ENCODE data around the gene QRICH1. TPM values are rescaled to one million over a fixed set of nuclear protein-coding genes. Genes with fewer than 3 reads are reported as not detected.

The QRICH1 gene
- total and polyA plus RNA-seq, 10 of the 15 experiments (the other 5 are each of a cell fraction or from before 2014, with no cell fraction given), result 22.2 to 116 (median 81.4) TPM

DNA sequence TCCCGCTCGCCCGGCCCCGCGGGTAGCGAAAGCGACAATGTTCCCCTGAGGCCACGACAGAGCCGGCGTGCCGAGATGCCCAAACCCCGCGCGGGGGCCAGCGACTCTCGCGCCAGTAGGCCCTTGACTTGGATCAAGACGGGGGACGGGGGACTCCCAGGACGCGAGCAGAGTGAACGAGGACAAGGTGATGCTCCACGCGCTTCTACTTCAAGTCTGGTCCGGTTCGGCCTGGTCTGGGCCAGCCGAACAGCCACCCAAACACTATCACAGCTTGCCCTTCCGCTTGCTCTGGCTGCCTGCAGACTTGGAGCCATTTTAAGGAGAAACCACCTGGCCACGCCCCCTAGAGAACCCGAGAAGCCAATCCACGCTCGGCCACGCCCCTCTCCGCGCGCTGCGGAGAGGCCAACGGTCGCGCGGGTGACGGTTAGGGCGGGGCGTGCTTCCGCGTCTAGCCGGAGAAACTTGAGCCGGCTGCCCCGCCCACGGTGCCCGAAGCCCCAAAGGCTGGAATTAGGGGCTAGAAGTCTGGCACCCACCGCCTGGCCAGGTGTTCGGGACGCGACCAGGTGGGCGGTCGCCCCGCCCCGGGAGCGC is 72.6 kb downstream of the QRICH1 start (continued):
- TF ChIP-seq CUX1 (IDR thresholded peaks at IDR 0.05; ENCODE audit: insufficient replicate concordance, low read depth, low read length) (no peak), ZBTB11 (CRISPR knock-in tag; IDR thresholded peaks at IDR 0.05) (peak; percentile 30; the same call in 1 of the 2 replicates), BACH1 (IDR thresholded peaks at IDR 0.05; ENCODE audit: borderline replicate concordance) (peak; percentile 35), PAX5 (IDR thresholded peaks at IDR 0.05; ENCODE audit: borderline replicate concordance, low read depth, low read length) (peak; percentile 61; the same call in 1 of the 2 replicates), YY1 (IDR thresholded peaks at IDR 0.05; ENCODE audit: low read depth, low read length) (peak; percentile 90), NBN (IDR thresholded peaks at IDR 0.05) (peak; percentile 70; the same call in 1 of the 2 replicates), NKRF (conservative IDR thresholded peaks at IDR 0.05) (peak; percentile 54), JUNB (IDR thresholded peaks at IDR 0.05) (no peak), CEBPZ (IDR thresholded peaks at IDR 0.05; ENCODE audit: low read depth, low read length) (no peak), RCOR1 (conservative IDR thresholded peaks at IDR 0.05; ENCODE audit: low read depth, low read length) (peak; percentile 37; the same call in 1 of the 2 replicates), PML (IDR thresholded peaks at IDR 0.05; ENCODE audit: low read length) (no peak), FOXM1 (IDR thresholded peaks at IDR 0.05; ENCODE audit: low read depth, low read length) (no peak), POLR2AphosphoS2 (IDR thresholded peaks at IDR 0.05; ENCODE audit: low read depth, low read length) (peak; percentile 100)
- TF ChIP-seq, protein P1, sequence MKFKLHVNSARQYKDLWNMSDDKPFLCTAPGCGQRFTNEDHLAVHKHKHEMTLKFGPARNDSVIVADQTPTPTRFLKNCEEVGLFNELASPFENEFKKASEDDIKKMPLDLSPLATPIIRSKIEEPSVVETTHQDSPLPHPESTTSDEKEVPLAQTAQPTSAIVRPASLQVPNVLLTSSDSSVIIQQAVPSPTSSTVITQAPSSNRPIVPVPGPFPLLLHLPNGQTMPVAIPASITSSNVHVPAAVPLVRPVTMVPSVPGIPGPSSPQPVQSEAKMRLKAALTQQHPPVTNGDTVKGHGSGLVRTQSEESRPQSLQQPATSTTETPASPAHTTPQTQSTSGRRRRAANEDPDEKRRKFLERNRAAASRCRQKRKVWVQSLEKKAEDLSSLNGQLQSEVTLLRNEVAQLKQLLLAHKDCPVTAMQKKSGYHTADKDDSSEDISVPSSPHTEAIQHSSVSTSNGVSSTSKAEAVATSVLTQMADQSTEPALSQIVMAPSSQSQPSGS (IDR thresholded peaks at IDR 0.05; ENCODE audit: low read length), result no peak
